GM08714 (cell line): ENCODE measurements around the gene GALNT1.

Source experiments
- H3K4me3 ChIP-seq: fragments of 200-500 bp; sonication (Bioruptor generic); 2 replicates; pipeline ENCODE4 v1.5.1; 2014; ENCODE audit warnings: mild to moderate bottlenecking, low read length, inconsistent platforms
- ZNF274 ChIP-seq: IDR thresholded peaks from 2 replicates; pipeline ENCODE4 v1.6.1; 2012; ENCODE audit warnings: mild to moderate bottlenecking, low read depth, low read length

GALNT1 gene

DNA sequence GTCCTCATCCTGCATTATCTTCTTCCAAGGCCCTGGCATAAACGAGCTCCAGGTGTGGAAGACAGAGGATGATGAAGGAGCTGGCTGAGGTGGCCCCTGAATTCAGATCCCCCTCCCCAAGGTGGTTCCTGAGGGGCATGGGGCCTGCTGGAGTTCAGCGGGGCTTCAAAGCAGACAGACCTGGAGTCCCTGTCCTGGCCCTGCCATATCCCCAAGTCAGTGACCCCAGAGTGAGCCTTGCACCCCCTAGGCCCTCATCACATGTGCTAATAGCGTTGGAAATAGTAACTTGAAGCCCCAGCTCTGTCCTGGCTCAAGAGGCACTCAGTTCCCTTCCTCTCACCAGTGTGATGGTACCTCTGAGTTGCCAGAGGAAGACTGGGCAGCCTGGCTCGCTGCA lies 172.9 kb downstream of the GALNT1 start:
- no peak overlapping the region for H3K4me3 ChIP-seq
- TF ChIP-seq ZNF274 = no peak

DNA sequence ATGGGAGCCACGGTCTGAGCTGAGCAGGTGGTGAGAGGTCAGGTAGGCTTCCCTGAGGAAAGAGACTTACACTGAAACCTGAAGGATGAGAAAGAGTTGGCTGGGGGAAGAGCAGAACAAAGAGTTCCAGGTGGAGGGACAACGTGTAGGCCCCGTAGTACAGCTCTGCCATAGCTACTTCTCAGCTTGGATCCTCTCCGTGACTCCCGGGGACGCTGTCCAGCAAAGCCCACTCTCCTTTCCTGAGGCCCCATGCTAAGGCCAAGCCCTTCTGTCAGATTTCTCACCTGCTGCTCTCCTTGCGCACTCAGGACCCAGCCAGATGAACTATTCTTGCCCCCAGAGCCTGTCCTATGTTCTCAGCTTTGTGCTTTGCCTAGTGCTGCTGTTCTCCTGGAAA lies 173.8 kb downstream of the GALNT1 start:
- TF ChIP-seq ZNF274 = no peak
- H3K4me3 ChIP-seq = no peak overlapping the region

DNA sequence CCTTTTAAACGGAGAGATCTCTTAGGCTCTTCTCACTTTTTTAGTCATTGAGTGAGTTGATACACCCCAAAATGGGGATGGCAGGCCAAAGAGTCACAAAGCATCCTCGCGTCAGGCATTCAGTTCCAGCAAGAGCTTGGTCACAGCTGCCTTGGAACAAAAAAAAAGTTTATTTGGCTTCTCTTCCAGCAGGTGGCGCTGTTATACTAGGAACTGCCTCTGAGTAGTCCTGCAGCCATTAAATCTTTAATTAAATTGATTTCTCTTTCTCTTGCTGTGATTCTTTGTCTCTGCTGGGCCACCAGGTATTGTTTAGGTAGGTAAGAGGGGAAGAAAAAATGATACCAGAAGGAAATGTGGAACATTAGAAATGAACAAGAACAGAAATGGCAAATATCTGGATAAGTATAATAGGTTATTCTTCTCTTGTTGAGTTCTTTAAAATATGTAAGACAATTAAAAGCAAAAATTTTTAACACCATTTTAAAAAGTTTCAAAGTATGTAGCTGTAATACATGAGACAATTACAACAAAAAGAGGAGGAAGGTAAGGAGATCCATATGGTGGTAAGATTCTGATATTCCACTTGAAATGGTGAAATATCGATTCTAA lies 175.1 kb downstream of the GALNT1 start:
- TF ChIP-seq ZNF274 = no peak

More for the DNA sequence above, 175.1 kb downstream of the GALNT1 start:
- no peak overlapping the region for H3K4me3 ChIP-seq
